Measurements from ENCODE around the gene RTL9. TPM values are rescaled to one million over a fixed set of nuclear protein-coding genes. Genes with fewer than 3 reads are reported as not detected.
A peak's percentile ranks its signal among the peaks of the same experiment; 100 is the strongest.

Gene RTL9
- total and polyA plus RNA-seq, 9 of the 15 experiments (the other 6 are each of a cell fraction or from before 2014, with no cell fraction given) = 0.04 to 0.35 (median 0.13) TPM; not detected in 1

GRCh38 chrX:110321670-110322069 is 37.0 kb upstream of the RTL9 start:
- peaks cover 3 to 23% of the 10 kb centered on the region in 2 experiments; a peak in 2 of 5 replicates for H3K4me1 ChIP-seq (replicated peaks in 1 of 2; ENCODE audit: control insufficient read depth in 2 of 2, insufficient read depth in 2 of 2, low read length in 2 of 2)
- no peaks in the 10 kb centered on the region for H4K20me1 ChIP-seq (replicated peaks; ENCODE audit: control insufficient read depth, insufficient read depth, low read length)
- intact Hi-C loops (cut with micrococcal nuclease) (loop anchor here (2.0 kb wide), 1 partner anchor 87 kb away; no protein-coding TSS in a partner anchor), in situ Hi-C loops (cut with MboI) (loop anchor here (10.0 kb wide), 1 partner anchor 83 kb away; no protein-coding TSS in a partner anchor)
- H3K9me3 ChIP-seq (replicated peaks; ENCODE audit: control insufficient read depth, insufficient read depth, low read depth, low read length) = no peaks in the 10 kb centered on the region
- CTCF ChIA-PET (ENCODE audit: low intra/inter-chr PET ratio) = no interaction called here
- H3K36me3 ChIP-seq (ENCODE audit: control insufficient read depth, insufficient read depth, low read length) = no peaks in the 10 kb centered on the region
- no peaks in the 10 kb centered on the region for H3K9me1 ChIP-seq (ENCODE audit: control insufficient read depth, insufficient read depth, low read length)
- H3K9ac ChIP-seq (ENCODE audit: insufficient read depth in 1 of 2, low read depth in 2 of 2, low read length in 2 of 2) = no peak overlapping the region
- ATAC-seq = no peak
- FAIRE-seq = no peak
- no peak overlapping the region for H3K27ac ChIP-seq (ENCODE audit: extremely low read depth, low read depth, low read length)
- H3K4me2 ChIP-seq (ENCODE audit: insufficient read depth, low read length) = no peak overlapping the region
- no peaks in the 10 kb centered on the region for H3K27me3 ChIP-seq (ENCODE audit: control insufficient read depth in 2 of 2, insufficient read depth in 2 of 2, low read length in 2 of 2)
- WGBS (ENCODE audit: insufficient coverage, low coverage, missing lambda C conversion rate) = 22% methylated on average over 3 of the region's 3 CpGs
- no peak for DNase-seq (ENCODE audit: extremely low read depth in 1 of 4, low spot score in 3 of 4)
- H3K79me2 ChIP-seq (ENCODE audit: control insufficient read depth, insufficient read depth, low read length) = peaks cover 18% of the 10 kb centered on the region
- peak overlapping the region; percentile 75 for H2AFZ ChIP-seq (ENCODE audit: low read depth, low read length)
- BruUV-seq (replicated peaks) = no TSS peak
- no peak overlapping the region for H3K4me3 ChIP-seq
- POLR2A ChIA-PET = interaction anchor here (0.5 to 1.1 kb wide), 3 partner anchors 8 to 81 kb away, joined by 3 read pairs; no protein-coding TSS in a partner anchor
- TF ChIP-seq ESRRB (CRISPR knock-in tag; IDR thresholded peaks at IDR 0.05; ENCODE audit: borderline replicate concordance) = no peak
- no peak for TF ChIP-seq SMAD4 (CRISPR knock-in tag; conservative IDR thresholded peaks at IDR 0.05)
- no peak for TF ChIP-seq BHLHE40 (IDR thresholded peaks at IDR 0.05; ENCODE audit: low read length)
- no peak for TF ChIP-seq ZNF143 (CRISPR knock-in tag; IDR thresholded peaks at IDR 0.05)
- TF ChIP-seq PCBP1 (IDR thresholded peaks at IDR 0.05; ENCODE audit: low read depth, low read length, poor library complexity, severe bottlenecking) = no peak
- no peak for TF ChIP-seq TAL1 (IDR thresholded peaks at IDR 0.05)
- TF ChIP-seq, protein P1, sequence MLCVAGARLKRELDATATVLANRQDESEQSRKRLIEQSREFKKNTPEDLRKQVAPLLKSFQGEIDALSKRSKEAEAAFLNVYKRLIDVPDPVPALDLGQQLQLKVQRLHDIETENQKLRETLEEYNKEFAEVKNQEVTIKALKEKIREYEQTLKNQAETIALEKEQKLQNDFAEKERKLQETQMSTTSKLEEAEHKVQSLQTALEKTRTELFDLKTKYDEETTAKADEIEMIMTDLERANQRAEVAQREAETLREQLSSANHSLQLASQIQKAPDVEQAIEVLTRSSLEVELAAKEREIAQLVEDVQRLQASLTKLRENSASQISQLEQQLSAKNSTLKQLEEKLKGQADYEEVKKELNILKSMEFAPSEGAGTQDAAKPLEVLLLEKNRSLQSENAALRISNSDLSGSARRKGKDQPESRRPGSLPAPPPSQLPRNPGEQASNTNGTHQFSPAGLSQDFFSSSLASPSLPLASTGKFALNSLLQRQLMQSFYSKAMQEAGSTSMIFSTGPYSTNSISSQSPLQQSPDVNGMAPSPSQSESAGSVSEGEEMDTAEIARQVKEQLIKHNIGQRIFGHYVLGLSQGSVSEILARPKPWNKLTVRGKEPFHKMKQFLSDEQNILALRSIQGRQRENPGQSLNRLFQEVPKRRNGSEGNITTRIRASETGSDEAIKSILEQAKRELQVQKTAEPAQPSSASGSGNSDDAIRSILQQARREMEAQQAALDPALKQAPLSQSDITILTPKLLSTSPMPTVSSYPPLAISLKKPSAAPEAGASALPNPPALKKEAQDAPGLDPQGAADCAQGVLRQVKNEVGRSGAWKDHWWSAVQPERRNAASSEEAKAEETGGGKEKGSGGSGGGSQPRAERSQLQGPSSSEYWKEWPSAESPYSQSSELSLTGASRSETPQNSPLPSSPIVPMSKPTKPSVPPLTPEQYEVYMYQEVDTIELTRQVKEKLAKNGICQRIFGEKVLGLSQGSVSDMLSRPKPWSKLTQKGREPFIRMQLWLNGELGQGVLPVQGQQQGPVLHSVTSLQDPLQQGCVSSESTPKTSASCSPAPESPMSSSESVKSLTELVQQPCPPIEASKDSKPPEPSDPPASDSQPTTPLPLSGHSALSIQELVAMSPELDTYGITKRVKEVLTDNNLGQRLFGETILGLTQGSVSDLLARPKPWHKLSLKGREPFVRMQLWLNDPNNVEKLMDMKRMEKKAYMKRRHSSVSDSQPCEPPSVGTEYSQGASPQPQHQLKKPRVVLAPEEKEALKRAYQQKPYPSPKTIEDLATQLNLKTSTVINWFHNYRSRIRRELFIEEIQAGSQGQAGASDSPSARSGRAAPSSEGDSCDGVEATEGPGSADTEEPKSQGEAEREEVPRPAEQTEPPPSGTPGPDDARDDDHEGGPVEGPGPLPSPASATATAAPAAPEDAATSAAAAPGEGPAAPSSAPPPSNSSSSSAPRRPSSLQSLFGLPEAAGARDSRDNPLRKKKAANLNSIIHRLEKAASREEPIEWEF (CRISPR knock-in tag; IDR thresholded peaks at IDR 0.05) = no peak
- no peak for TF ChIP-seq ZNF639 (CRISPR knock-in tag; conservative IDR thresholded peaks at IDR 0.05 in 1 of 2, IDR thresholded peaks at IDR 0.05 in 1 of 2)
- TF ChIP-seq POLR2B (IDR thresholded peaks at IDR 0.05; ENCODE audit: low read depth, partially characterized antibody) = no peak
- no peak for TF ChIP-seq MAFG (tag; conservative IDR thresholded peaks at IDR 0.05)
- TF ChIP-seq SRSF1 (IDR thresholded peaks at IDR 0.05; ENCODE audit: low read depth, low read length) = no peak
- TF ChIP-seq CBFB (CRISPR knock-in tag; IDR thresholded peaks at IDR 0.05) = no peak
- TF ChIP-seq ZNF277 (CRISPR knock-in tag; IDR thresholded peaks at IDR 0.05; ENCODE audit: borderline replicate concordance) = no peak
- TF ChIP-seq RCOR1 (IDR thresholded peaks at IDR 0.05; ENCODE audit: borderline replicate concordance in 1 of 2, low read depth in 2 of 2, low read length in 2 of 2) = no peak
- no peak for TF ChIP-seq KLF1 (tag; IDR thresholded peaks at IDR 0.05)

Measured in K562 (cell line).